Measurements from ENCODE around the gene ERGIC1.

DNA sequence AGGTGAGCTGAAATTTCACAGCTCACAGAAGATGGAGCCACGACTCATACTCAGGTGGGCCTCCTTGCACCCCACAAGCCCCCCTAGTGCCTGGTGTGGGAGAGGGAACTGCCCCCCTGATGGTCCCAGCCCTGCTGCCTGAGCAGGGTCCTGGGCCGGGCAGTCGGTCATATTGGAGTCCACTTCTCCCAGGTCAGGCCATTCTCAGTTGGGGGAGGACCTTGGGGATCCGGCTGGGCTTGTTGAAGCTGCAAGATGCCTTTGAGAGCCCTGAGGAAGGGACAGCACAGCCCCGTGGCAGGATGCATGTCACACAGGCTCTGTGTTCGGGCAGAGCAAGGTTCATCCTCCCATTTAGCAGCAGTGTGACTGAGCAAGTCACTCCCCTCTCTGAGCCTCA is 56.6 kb downstream of the ERGIC1 start:
- TF ChIP-seq LEF1 (IDR thresholded peaks at IDR 0.05; ENCODE audit: borderline replicate concordance), result no peak
- TF ChIP-seq ELF4 (IDR thresholded peaks at IDR 0.05), result no peak
- no peak for TF ChIP-seq NFRKB (IDR thresholded peaks at IDR 0.05)
- no peak for TF ChIP-seq FOXM1 (IDR thresholded peaks at IDR 0.05; ENCODE audit: borderline replicate concordance)
- TF ChIP-seq, protein P1, sequence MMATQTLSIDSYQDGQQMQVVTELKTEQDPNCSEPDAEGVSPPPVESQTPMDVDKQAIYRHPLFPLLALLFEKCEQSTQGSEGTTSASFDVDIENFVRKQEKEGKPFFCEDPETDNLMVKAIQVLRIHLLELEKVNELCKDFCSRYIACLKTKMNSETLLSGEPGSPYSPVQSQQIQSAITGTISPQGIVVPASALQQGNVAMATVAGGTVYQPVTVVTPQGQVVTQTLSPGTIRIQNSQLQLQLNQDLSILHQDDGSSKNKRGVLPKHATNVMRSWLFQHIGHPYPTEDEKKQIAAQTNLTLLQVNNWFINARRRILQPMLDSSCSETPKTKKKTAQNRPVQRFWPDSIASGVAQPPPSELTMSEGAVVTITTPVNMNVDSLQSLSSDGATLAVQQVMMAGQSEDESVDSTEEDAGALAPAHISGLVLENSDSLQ (IDR thresholded peaks at IDR 0.05), result no peak
- no peak for TF ChIP-seq FOXA1 (IDR thresholded peaks at IDR 0.05)

Measured in HEK293T (cell line).